ENCODE data around the gene SLC48A1.

- TF ChIP-seq CTCF (IDR thresholded peaks at IDR 0.05; ENCODE audit: extremely low read depth in 1 of 2, insufficient read depth in 1 of 2, low read depth in 1 of 2, low read length in 2 of 2) (no peak), POLR2AphosphoS5 (IDR thresholded peaks at IDR 0.05; ENCODE audit: insufficient read depth, low read depth, low read length) (no peak), POLR2A (IDR thresholded peaks at IDR 0.05; ENCODE audit: low read depth, low read length) (peak; percentile 46), GATA2 (IDR thresholded peaks at IDR 0.05; ENCODE audit: insufficient read depth, insufficient read length, low read depth, low read length) (peak; percentile 39), MAX (IDR thresholded peaks at IDR 0.05; ENCODE audit: insufficient read depth, insufficient read length) (no peak), EZH2 (IDR thresholded peaks at IDR 0.05; ENCODE audit: borderline replicate concordance, low read depth, low read length, severe bottlenecking) (no peak)
Observed at GRCh38 chr12:47811581-47812484, 38.8 kb downstream of the SLC48A1 start.

All from endothelial cell of umbilical vein (primary cell).